Spleen (tissue), 11 donors: ENCODE results near the gene KIF1A. TPM values are rescaled to one million over a fixed set of nuclear protein-coding genes. Genes with fewer than 3 reads are reported as not detected.

ENCODE experiments used
- DNase-seq: peaks from one replicate; pipeline ENCODE4 v3.0.0-alpha.2; 2020
- H3K27ac ChIP-seq, 8 donors: fragments of 200-600 bp; sonication (generic) in 7 of 8; 1 replicate in 4 of 8; 2 replicates in 4 of 8; pipeline versions ENCODE4 v1.5.0 to v1.8.0; 2016 to 2021; ENCODE audit warnings: inconsistent platforms in 4 of 8, mild to moderate bottlenecking in 4 of 8, moderate library complexity in 1 of 8
- H3K27me3 ChIP-seq, 7 donors: fragments of 200-600 bp; sonication (generic) in 6 of 7; replicated peaks in 1 of 7; 1 replicate in 4 of 7; 2 replicates in 3 of 7; pipeline versions ENCODE4 v1.5.0 to v1.8.0; 2016 to 2021; ENCODE audit warnings: inconsistent platforms in 3 of 7, mild to moderate bottlenecking in 1 of 7
- H3K36me3 ChIP-seq, 6 donors: fragments of 200-600 bp; sonication (generic) in 5 of 6; 1 replicate in 4 of 6; 2 replicates in 2 of 6; pipeline versions ENCODE4 v1.5.0 to v1.8.0; 2016 to 2021; ENCODE audit warnings: inconsistent platforms in 2 of 6
- H3K4me1 ChIP-seq, 6 donors: fragments of 200-600 bp; sonication (generic) in 5 of 6; 1 replicate in 3 of 6; 2 replicates in 3 of 6; pipeline versions ENCODE4 v1.5.0 to v1.8.0; 2016 to 2021; ENCODE audit warnings: inconsistent platforms in 3 of 6
- H3K4me3 ChIP-seq, 8 donors: fragments of 200-600 bp; sonication (generic) in 7 of 8; 1 replicate in 4 of 8; 2 replicates in 4 of 8; pipeline versions ENCODE4 v1.5.0 to v1.8.0; 2016 to 2021; ENCODE audit warnings: inconsistent platforms in 4 of 8, mild to moderate bottlenecking in 4 of 8, moderate library complexity in 2 of 8
- H3K9me3 ChIP-seq, 8 donors: fragments of 200-600 bp; sonication (generic) in 7 of 8; 1 replicate in 4 of 8; 2 replicates in 4 of 8; pipeline versions ENCODE4 v1.5.0 to v1.8.0; 2016 to 2021; ENCODE audit warnings: inconsistent platforms in 4 of 8
- POLR2A ChIP-seq, 3 donors: fragments of 450-650 bp; IDR thresholded peaks; one replicate each; pipeline ENCODE4 v1.5.1; 2017; ENCODE audit warnings: antibody characterized with exemption in 3 of 3, mild to moderate bottlenecking in 1 of 3
- POLR2AphosphoS5 ChIP-seq, 3 donors: sonication (generic); formaldehyde crosslinking; IDR thresholded peaks; one replicate each; pipeline ENCODE4 v1.5.1; 2017; ENCODE audit warnings: antibody characterized with exemption in 3 of 3
- WGBS, 5 donors: extraction: QIAGEN DNeasy Blood & Tissue Kit in 3 of 5; methylation state at CpG; one replicate each; pipeline versions ENCODE4 v1.1.5 to v1.1.7; 2013 to 2018; 5-methylcytosine and 5-hydroxymethylcytosine counted together
- intact Hi-C: fragments of 100-400 bp; cut with DNase I; formaldehyde crosslinking; loops from one replicate; pipeline ENCODE4 v1.15.0; 2023; ENCODE audit warnings: low total_unique reads
- polyA plus RNA-seq, 3 donors: library from polyadenylated mRNA; stranded (reverse); fragments of 200-250 nt; gene quantifications; one replicate each; pipeline ENCODE4 v1.2.1, GENCODE V29; 2013
- total RNA-seq, 7 donors: library from RNA; depleted of rRNA in 3 of 7; stranded (reverse); fragments of >200 nt in 3 of 7; fragmentation: NEBNext Ultra II Directional in 4 of 7; extraction: Animal tissue kit (Norgen Biotek cat#: 25700) in 4 of 7; gene quantifications; one replicate each; pipeline versions ENCODE4 v1.1.0 to v1.2.1, GENCODE V29; 2016 to 2021
- TF ChIP-seq, protein P1 (sequence below), 11 experiments: fragments of 200-600 bp in 7 of 11; fragments of 450-650 bp in 4 of 11; sonication (generic) in 4 of 11; IDR thresholded peaks in 8 of 11; conservative IDR thresholded peaks in 3 of 11; 1 replicate in 7 of 11; 2 replicates in 4 of 11; pipeline versions ENCODE4 v1.4.0 to v1.8.0; 2016 to 2021; ENCODE audit warnings: antibody characterized with exemption in 11 of 11, inconsistent platforms in 4 of 11, mild to moderate bottlenecking in 1 of 11
- donor health status: healthy with polysubstance abuse.
- donor health status: DM: no; HTN: no; CAD: no; lungs with moderate emphysema.
- donor health status: DM: no; HTN: no; CAD: no.
- donor health status: Bipolar disorder and iron deficiency.
- donor health status: healthy.
- donor health status: DM: no; HTN: no; CAD: no.
- donor health status: DM: yes; HTN: yes; CAD: no.

The KIF1A gene
- total and polyA plus RNA-seq, 10 donors: 0.02 to 2.0 (median 0.55) TPM; not detected in 1

GRCh38 chr2:240814946-240815760, 4.9 kb downstream of the KIF1A start:
- TF ChIP-seq POLR2AphosphoS5 (IDR thresholded peaks at IDR 0.05) (no peak), POLR2A (IDR thresholded peaks at IDR 0.05) (no peak)
- TF ChIP-seq, protein P1, sequence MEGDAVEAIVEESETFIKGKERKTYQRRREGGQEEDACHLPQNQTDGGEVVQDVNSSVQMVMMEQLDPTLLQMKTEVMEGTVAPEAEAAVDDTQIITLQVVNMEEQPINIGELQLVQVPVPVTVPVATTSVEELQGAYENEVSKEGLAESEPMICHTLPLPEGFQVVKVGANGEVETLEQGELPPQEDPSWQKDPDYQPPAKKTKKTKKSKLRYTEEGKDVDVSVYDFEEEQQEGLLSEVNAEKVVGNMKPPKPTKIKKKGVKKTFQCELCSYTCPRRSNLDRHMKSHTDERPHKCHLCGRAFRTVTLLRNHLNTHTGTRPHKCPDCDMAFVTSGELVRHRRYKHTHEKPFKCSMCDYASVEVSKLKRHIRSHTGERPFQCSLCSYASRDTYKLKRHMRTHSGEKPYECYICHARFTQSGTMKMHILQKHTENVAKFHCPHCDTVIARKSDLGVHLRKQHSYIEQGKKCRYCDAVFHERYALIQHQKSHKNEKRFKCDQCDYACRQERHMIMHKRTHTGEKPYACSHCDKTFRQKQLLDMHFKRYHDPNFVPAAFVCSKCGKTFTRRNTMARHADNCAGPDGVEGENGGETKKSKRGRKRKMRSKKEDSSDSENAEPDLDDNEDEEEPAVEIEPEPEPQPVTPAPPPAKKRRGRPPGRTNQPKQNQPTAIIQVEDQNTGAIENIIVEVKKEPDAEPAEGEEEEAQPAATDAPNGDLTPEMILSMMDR (IDR thresholded peaks at IDR 0.05 in 8 of 11, conservative IDR thresholded peaks at IDR 0.05 in 3 of 11): no peak
- H3K4me1 ChIP-seq: peaks cover 0 to 16% (median 15%) of the 10 kb centered on the region in 6 donors
- no peak overlapping the region for H3K27ac ChIP-seq
- WGBS, 5 donors: 80 to 93% (median 90%) methylated on average over 9 to 11 of the region's 11 CpGs
- intact Hi-C loops: no loop called here
- peaks cover 0 to 32% (median 11%) of the 10 kb centered on the region in 8 donors for H3K9me3 ChIP-seq
- peak; percentile 47 for DNase-seq
- H3K4me3 ChIP-seq: no peak overlapping the region
- H3K36me3 ChIP-seq: no peaks in the 10 kb centered on the region
- peaks cover 4 to 51% (median 28%) of the 10 kb centered on the region in 7 donors for H3K27me3 ChIP-seq

GRCh38 chr2:240814280-240814679, 5.7 kb downstream of the KIF1A start:
- Histone ChIP-seq H3K4me1 (peaks cover 0 to 10% (median 9%) of the 10 kb centered on the region in 6 donors), H3K4me3 (no peak overlapping the region), H3K36me3 (no peaks in the 10 kb centered on the region), H3K9me3 (peaks cover 0 to 32% (median 11%) of the 10 kb centered on the region in 8 donors), H3K27ac (no peak overlapping the region), H3K27me3 (peaks cover 4 to 50% (median 19%) of the 10 kb centered on the region in 7 donors)
- WGBS, 5 donors: 86 to 98% (median 91%) methylated on average over 4 of the region's 4 CpGs
- TF ChIP-seq, protein P1 (IDR thresholded peaks at IDR 0.05 in 8 of 11, conservative IDR thresholded peaks at IDR 0.05 in 3 of 11): no peak
- no peak for TF ChIP-seq POLR2AphosphoS5 (IDR thresholded peaks at IDR 0.05)
- TF ChIP-seq POLR2A (IDR thresholded peaks at IDR 0.05): no peak
- DNase-seq: no peak
- intact Hi-C loops: no loop called here

DNA sequence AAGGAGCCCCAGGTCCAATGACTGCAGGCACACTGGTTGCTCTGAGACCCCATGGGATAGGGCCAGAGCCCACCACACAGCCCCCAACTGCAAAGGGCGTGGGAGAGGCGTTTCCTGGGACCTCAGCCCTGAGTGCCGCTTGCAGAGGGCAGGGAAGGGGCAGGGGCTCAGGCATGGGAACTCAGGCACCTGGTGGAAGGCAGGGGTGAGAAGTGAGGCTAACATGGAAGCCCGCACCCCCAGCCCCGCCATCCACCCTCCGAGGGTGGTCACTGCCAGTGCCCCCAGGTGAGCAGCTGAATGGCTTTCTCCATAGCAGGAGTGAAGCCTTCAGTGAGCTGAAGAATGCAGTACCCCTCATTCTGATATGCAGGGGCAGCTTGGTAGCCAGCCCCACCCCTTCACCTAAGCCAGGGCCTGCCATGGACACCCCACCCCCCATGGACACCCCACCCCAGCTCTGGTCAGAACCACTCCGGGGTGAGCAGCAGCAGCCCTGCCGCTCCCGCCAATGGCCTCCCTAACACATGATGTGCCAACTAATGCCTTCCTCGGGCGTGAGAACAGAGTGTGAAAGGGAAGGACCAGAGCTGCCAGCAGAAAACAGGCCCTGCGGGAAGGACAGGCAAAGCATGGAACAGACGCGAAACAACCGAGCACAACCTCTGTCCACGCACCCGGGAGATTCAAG, 6.6 kb downstream of the KIF1A start:
- intact Hi-C loops: no loop called here
- no peak overlapping the region for H3K27ac ChIP-seq
- TF ChIP-seq, protein P1 (IDR thresholded peaks at IDR 0.05 in 8 of 11, conservative IDR thresholded peaks at IDR 0.05 in 3 of 11): no peak
- TF ChIP-seq POLR2A (IDR thresholded peaks at IDR 0.05) (no peak), POLR2AphosphoS5 (IDR thresholded peaks at IDR 0.05) (no peak)
- no peak overlapping the region for H3K4me3 ChIP-seq
- DNase-seq: peak; percentile 57
- 92 to 96% (median 93%) methylated on average over 15 to 17 of the region's 17 CpGs for WGBS, 5 donors
- H3K27me3 ChIP-seq: peaks cover 2 to 50% (median 10%) of the 10 kb centered on the region in 7 donors
- no peaks in the 10 kb centered on the region for H3K36me3 ChIP-seq
- peaks cover 0 to 1% (median under 1%) of the 10 kb centered on the region in 6 donors for H3K4me1 ChIP-seq
- peaks cover 0 to 32% (median 11%) of the 10 kb centered on the region in 8 donors for H3K9me3 ChIP-seq

DNA sequence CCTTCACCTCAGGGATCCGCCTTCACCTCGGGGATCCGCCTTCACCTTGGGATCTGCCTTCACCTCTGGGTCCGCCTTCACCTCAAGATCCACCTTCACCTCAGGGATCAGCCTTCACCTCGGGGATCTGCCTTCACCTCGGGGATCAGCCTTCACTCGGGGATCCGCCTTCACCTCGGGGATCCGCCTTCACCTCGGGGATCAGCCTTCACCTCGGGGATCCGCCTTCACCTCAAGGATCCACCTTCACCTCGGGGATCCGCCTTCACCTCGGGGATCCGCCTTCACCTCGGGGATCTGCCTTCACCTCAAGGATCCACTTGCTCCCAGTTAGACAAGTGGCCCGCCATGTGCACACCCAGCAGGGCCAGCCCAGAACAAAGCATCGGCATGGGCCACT, 7.3 kb downstream of the KIF1A start:
- intact Hi-C loops: no loop called here
- Histone ChIP-seq H3K9me3 (peaks cover 0 to 32% (median 11%) of the 10 kb centered on the region in 8 donors), H3K27me3 (peaks cover 0 to 49% (median 3%) of the 10 kb centered on the region in 7 donors), H3K36me3 (no peaks in the 10 kb centered on the region), H3K27ac (no peak overlapping the region), H3K4me3 (no peak overlapping the region), H3K4me1 (no peaks in the 10 kb centered on the region)
- 82 to 89% (median 87%) methylated on average over 20 of the region's 20 CpGs for WGBS, 5 donors
- DNase-seq: peak; percentile 51
- TF ChIP-seq, protein P1 (IDR thresholded peaks at IDR 0.05 in 8 of 11, conservative IDR thresholded peaks at IDR 0.05 in 3 of 11): no peak
- TF ChIP-seq POLR2A (IDR thresholded peaks at IDR 0.05) (no peak), POLR2AphosphoS5 (IDR thresholded peaks at IDR 0.05) (no peak)
